Measurements from ENCODE around the gene ACTL6A. TPM values are rescaled to one million over a fixed set of nuclear protein-coding genes. Genes with fewer than 3 reads are reported as not detected.

The ACTL6A gene
- polyA plus RNA-seq, 1 donor from 2014 or later, result 137 TPM

DNA sequence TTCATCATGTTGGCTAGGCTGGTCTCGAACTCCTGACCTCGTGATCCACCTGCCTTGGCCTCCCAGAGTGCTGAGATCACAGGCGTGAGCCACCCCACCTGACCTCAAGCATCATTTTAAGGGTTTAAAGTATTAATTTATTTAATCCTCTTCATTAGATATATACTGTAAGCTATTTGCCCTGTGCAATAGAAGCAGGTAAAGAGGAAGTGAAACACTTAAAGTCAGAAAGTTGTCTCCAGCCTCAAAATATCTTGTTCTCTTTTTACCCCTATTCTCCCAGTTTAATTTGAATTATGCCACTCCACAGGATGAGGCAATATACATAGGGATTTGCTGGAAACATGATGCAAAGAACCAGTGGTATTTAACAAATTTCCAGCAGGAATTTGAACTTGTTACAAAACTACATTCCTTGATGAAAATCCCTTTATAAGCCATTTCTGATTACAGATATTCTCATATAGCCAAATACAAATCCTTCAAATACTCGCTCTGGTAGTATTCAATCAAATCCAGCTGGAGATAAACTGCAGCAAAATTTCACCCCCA is 43.9 kb downstream of the ACTL6A start:
- Histone ChIP-seq H3F3A (ENCODE audit: insufficient read depth, low read length, poor library complexity, severe bottlenecking) (no peaks in the 10 kb centered on the region), H3K27ac (ENCODE audit: low read length) (no peak overlapping the region), H3K9me2 (ENCODE audit: insufficient read depth, low read length) (no peaks in the 10 kb centered on the region), H3K36me3 (ENCODE audit: insufficient read depth, low read length) (no peaks in the 10 kb centered on the region), H2AFZ (ENCODE audit: low read depth, low read length) (no peak overlapping the region), H3K4me3 (ENCODE audit: low read length) (no peak overlapping the region), H3K79me2 (replicated peaks; ENCODE audit: insufficient read depth, low read length) (peaks cover 42% of the 10 kb centered on the region), H4K20me1 (ENCODE audit: insufficient read depth) (no peaks in the 10 kb centered on the region), H3K27me3 (ENCODE audit: insufficient read depth, low read depth, low read length) (no peaks in the 10 kb centered on the region), H3K9ac (ENCODE audit: low read length) (no peak overlapping the region), H3K9me3 (ENCODE audit: low read length) (no peaks in the 10 kb centered on the region), H3K4me2 (ENCODE audit: low read length) (no peak overlapping the region)
- TF ChIP-seq, protein P1, sequence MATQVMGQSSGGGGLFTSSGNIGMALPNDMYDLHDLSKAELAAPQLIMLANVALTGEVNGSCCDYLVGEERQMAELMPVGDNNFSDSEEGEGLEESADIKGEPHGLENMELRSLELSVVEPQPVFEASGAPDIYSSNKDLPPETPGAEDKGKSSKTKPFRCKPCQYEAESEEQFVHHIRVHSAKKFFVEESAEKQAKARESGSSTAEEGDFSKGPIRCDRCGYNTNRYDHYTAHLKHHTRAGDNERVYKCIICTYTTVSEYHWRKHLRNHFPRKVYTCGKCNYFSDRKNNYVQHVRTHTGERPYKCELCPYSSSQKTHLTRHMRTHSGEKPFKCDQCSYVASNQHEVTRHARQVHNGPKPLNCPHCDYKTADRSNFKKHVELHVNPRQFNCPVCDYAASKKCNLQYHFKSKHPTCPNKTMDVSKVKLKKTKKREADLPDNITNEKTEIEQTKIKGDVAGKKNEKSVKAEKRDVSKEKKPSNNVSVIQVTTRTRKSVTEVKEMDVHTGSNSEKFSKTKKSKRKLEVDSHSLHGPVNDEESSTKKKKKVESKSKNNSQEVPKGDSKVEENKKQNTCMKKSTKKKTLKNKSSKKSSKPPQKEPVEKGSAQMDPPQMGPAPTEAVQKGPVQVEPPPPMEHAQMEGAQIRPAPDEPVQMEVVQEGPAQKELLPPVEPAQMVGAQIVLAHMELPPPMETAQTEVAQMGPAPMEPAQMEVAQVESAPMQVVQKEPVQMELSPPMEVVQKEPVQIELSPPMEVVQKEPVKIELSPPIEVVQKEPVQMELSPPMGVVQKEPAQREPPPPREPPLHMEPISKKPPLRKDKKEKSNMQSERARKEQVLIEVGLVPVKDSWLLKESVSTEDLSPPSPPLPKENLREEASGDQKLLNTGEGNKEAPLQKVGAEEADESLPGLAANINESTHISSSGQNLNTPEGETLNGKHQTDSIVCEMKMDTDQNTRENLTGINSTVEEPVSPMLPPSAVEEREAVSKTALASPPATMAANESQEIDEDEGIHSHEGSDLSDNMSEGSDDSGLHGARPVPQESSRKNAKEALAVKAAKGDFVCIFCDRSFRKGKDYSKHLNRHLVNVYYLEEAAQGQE (IDR thresholded peaks at IDR 0.05; ENCODE audit: borderline replicate concordance), result no peak
- TF ChIP-seq POLR2AphosphoS5 (IDR thresholded peaks at IDR 0.05), result no peak
- TF ChIP-seq TAF1 (IDR thresholded peaks at IDR 0.05; ENCODE audit: low read depth), result no peak
- TF ChIP-seq SMC3 (conservative IDR thresholded peaks at IDR 0.05; ENCODE audit: poor library complexity), result no peak
- TF ChIP-seq RAD21 (conservative IDR thresholded peaks at IDR 0.05), result no peak
- TF ChIP-seq EP300 (conservative IDR thresholded peaks at IDR 0.05; ENCODE audit: poor library complexity, severe bottlenecking), result no peak
- TF ChIP-seq, protein P2, sequence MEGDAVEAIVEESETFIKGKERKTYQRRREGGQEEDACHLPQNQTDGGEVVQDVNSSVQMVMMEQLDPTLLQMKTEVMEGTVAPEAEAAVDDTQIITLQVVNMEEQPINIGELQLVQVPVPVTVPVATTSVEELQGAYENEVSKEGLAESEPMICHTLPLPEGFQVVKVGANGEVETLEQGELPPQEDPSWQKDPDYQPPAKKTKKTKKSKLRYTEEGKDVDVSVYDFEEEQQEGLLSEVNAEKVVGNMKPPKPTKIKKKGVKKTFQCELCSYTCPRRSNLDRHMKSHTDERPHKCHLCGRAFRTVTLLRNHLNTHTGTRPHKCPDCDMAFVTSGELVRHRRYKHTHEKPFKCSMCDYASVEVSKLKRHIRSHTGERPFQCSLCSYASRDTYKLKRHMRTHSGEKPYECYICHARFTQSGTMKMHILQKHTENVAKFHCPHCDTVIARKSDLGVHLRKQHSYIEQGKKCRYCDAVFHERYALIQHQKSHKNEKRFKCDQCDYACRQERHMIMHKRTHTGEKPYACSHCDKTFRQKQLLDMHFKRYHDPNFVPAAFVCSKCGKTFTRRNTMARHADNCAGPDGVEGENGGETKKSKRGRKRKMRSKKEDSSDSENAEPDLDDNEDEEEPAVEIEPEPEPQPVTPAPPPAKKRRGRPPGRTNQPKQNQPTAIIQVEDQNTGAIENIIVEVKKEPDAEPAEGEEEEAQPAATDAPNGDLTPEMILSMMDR (IDR thresholded peaks at IDR 0.05; ENCODE audit: poor library complexity, severe bottlenecking), result no peak
- TF ChIP-seq MXI1 (conservative IDR thresholded peaks at IDR 0.05; ENCODE audit: poor library complexity, severe bottlenecking), result no peak
- no peak for TF ChIP-seq EZH2 (IDR thresholded peaks at IDR 0.05; ENCODE audit: borderline replicate concordance, insufficient read depth, low read length, poor library complexity, severe bottlenecking)

GRCh38 chr3:179608931-179609720 is 46.4 kb downstream of the ACTL6A start:
- H3K9ac ChIP-seq (ENCODE audit: low read length), result no peak overlapping the region
- no peaks in the 10 kb centered on the region for H3K27me3 ChIP-seq (ENCODE audit: insufficient read depth, low read depth, low read length)
- TF ChIP-seq SMC3 (conservative IDR thresholded peaks at IDR 0.05; ENCODE audit: poor library complexity) (no peak), TAF1 (IDR thresholded peaks at IDR 0.05; ENCODE audit: low read depth) (no peak), EP300 (conservative IDR thresholded peaks at IDR 0.05; ENCODE audit: poor library complexity, severe bottlenecking) (no peak), RAD21 (conservative IDR thresholded peaks at IDR 0.05) (no peak), EZH2 (IDR thresholded peaks at IDR 0.05; ENCODE audit: borderline replicate concordance, insufficient read depth, low read length, poor library complexity, severe bottlenecking) (no peak), POLR2AphosphoS5 (IDR thresholded peaks at IDR 0.05) (no peak), MXI1 (conservative IDR thresholded peaks at IDR 0.05; ENCODE audit: poor library complexity, severe bottlenecking) (no peak)
- TF ChIP-seq, protein P1 (IDR thresholded peaks at IDR 0.05; ENCODE audit: borderline replicate concordance), result no peak
- TF ChIP-seq, protein P2 (IDR thresholded peaks at IDR 0.05; ENCODE audit: poor library complexity, severe bottlenecking), result no peak
- no peak overlapping the region for H3K4me3 ChIP-seq (ENCODE audit: low read length)
- H3K79me2 ChIP-seq (replicated peaks; ENCODE audit: insufficient read depth, low read length), result peaks cover 25% of the 10 kb centered on the region
- H2AFZ ChIP-seq (ENCODE audit: low read depth, low read length), result no peak overlapping the region
- no peaks in the 10 kb centered on the region for H4K20me1 ChIP-seq (ENCODE audit: insufficient read depth)
- no peak overlapping the region for H3K4me2 ChIP-seq (ENCODE audit: low read length)
- no peaks in the 10 kb centered on the region for H3K36me3 ChIP-seq (ENCODE audit: insufficient read depth, low read length)
- no peak overlapping the region for H3K27ac ChIP-seq (ENCODE audit: low read length)
- H3F3A ChIP-seq (ENCODE audit: insufficient read depth, low read length, poor library complexity, severe bottlenecking), result no peaks in the 10 kb centered on the region
- H3K9me2 ChIP-seq (ENCODE audit: insufficient read depth, low read length), result no peaks in the 10 kb centered on the region
- no peaks in the 10 kb centered on the region for H3K9me3 ChIP-seq (ENCODE audit: low read length)

Measured in neural cell (in vitro differentiated cells).